Astrocyte (in vitro differentiated cells and primary cell): Measurements from ENCODE around the gene PCDHB13. TPM values are rescaled to one million over a fixed set of nuclear protein-coding genes. Genes with fewer than 3 reads are reported as not detected.
"Not testable (repeated sequence)": the region's sequence is repeated elsewhere in the genome, so short reads cannot be mapped to it uniquely, and the experiment has no call there.

Experiments used
- DNase-seq: peaks from one replicate; pipeline ENCODE4 v3.0.0-alpha.2; 2010; ENCODE audit warnings: low read depth
- FAIRE-seq: peaks from 2 replicates; lab custom pipeline; 2011; peaks lifted over from hg19 to GRCh38; lab: Jason Lieb, UNC
- H2AFZ ChIP-seq: 2 replicates; pipeline ENCODE4 v1.6.0; 2012; ENCODE audit warnings: low read depth, low read length, inconsistent platforms
- H3K27ac ChIP-seq: 2 replicates; pipeline ENCODE4 v1.5.1; 2011; ENCODE audit warnings: low read depth, low read length, inconsistent platforms
- H3K27me3 ChIP-seq: 2 replicates; pipeline ENCODE4 v1.6.0; 2011; ENCODE audit warnings: low read length, inconsistent platforms; ENCODE audit not compliant: insufficient read depth
- H3K36me3 ChIP-seq: 2 replicates; pipeline ENCODE4 v1.5.1; 2011; ENCODE audit warnings: low read length, inconsistent platforms; ENCODE audit not compliant: insufficient read depth
- H3K4me1 ChIP-seq: 2 replicates; pipeline ENCODE4 v1.5.1; 2011; ENCODE audit warnings: low read length, inconsistent platforms; ENCODE audit not compliant: insufficient read depth
- H3K4me2 ChIP-seq: 2 replicates; pipeline ENCODE4 v1.6.0; 2012; ENCODE audit warnings: low read length, inconsistent platforms
- H3K4me3 ChIP-seq: 2 replicates; pipeline ENCODE4 v1.5.1; 2011; ENCODE audit warnings: low read depth, mild to moderate bottlenecking, low read length, inconsistent platforms; ENCODE audit not compliant: insufficient read depth
- H3K79me2 ChIP-seq: 2 replicates; pipeline ENCODE4 v1.6.0; 2012; ENCODE audit warnings: mild to moderate bottlenecking, low read length, inconsistent platforms; ENCODE audit not compliant: insufficient read depth
- H3K9ac ChIP-seq: 2 replicates; pipeline ENCODE4 v1.6.0; 2012; ENCODE audit warnings: mild to moderate bottlenecking, low read length, inconsistent platforms
- H3K9me3 ChIP-seq: 2 replicates; pipeline ENCODE4 v1.5.1; 2012; ENCODE audit warnings: low read depth, mild to moderate bottlenecking, low read length, inconsistent platforms; ENCODE audit not compliant: insufficient read depth
- H4K20me1 ChIP-seq: 2 replicates; pipeline ENCODE4 v1.6.0; 2012; ENCODE audit warnings: low read length, inconsistent platforms; ENCODE audit not compliant: insufficient read depth
- H3K27ac Mint-ChIP-seq: one replicate; pipeline ENCODE4 v1.8.0; 2021; ENCODE audit warnings: mild to moderate bottlenecking, mixed read lengths; ENCODE audit not compliant: unreplicated experiment
- H3K27me3 Mint-ChIP-seq: one replicate; pipeline ENCODE4 v1.8.0; 2021; ENCODE audit warnings: low read depth, mixed read lengths; ENCODE audit not compliant: unreplicated experiment
- H3K36me3 Mint-ChIP-seq: one replicate; pipeline ENCODE4 v1.8.0; 2021; ENCODE audit warnings: low read depth, mixed read lengths; ENCODE audit not compliant: unreplicated experiment
- H3K4me1 Mint-ChIP-seq: one replicate; pipeline ENCODE4 v1.8.0; 2021; ENCODE audit warnings: low read depth, mixed read lengths; ENCODE audit not compliant: unreplicated experiment
- H3K4me3 Mint-ChIP-seq: one replicate; pipeline ENCODE4 v1.8.0; 2021; ENCODE audit warnings: mild to moderate bottlenecking, moderate library complexity, mixed read lengths; ENCODE audit not compliant: unreplicated experiment
- H3K9me3 Mint-ChIP-seq: one replicate; pipeline ENCODE4 v1.8.0; 2021; ENCODE audit warnings: mild to moderate bottlenecking, mixed read lengths; ENCODE audit not compliant: unreplicated experiment
- CTCF ChIP-seq: IDR thresholded peaks from 2 replicates; pipeline ENCODE4 v1.5.1; 2011; ENCODE audit warnings: low read depth, mild to moderate bottlenecking, inconsistent platforms, low read length, moderate library complexity; ENCODE audit not compliant: insufficient read depth
- EZH2 ChIP-seq: IDR thresholded peaks from 2 replicates; pipeline ENCODE4 v1.6.1; 2012; ENCODE audit warnings: mild to moderate bottlenecking, low read length, inconsistent platforms; ENCODE audit not compliant: insufficient read depth
- total RNA-seq: library from RNA; stranded (reverse); gene quantifications from 2 replicates; pipeline ENCODE4 v1.2.1, GENCODE V29; 2021

The PCDHB13 gene
- total RNA-seq, 1 donor from 2014 or later, result 3.3 TPM

GRCh38 chr5:141216035-141216434, 2.3 kb downstream of the PCDHB13 start:
- not testable (repeated sequence) for H3K27ac Mint-ChIP-seq, H3K9me3 ChIP-seq, H3K79me2 ChIP-seq, H3K4me1 Mint-ChIP-seq, H3K36me3 ChIP-seq, H3K9ac ChIP-seq, H3K27ac ChIP-seq, H4K20me1 ChIP-seq, H2AFZ ChIP-seq, H3K4me3 Mint-ChIP-seq, H3K4me3 ChIP-seq, H3K27me3 ChIP-seq, H3K4me1 ChIP-seq, H3K4me2 ChIP-seq, H3K27me3 Mint-ChIP-seq, DNase-seq, FAIRE-seq
- H3K9me3 Mint-ChIP-seq, result peaks cover 30% of the 10 kb centered on the region
- H3K36me3 Mint-ChIP-seq, result peaks cover 15% of the 10 kb centered on the region

- H3K27ac ChIP-seq, result no peak within 1 kb of the TSS
- no peaks in the 10 kb centered on the region for H4K20me1 ChIP-seq
- FAIRE-seq (no peak), DNase-seq (peak; percentile 7)
- no peak within 1 kb of the TSS for H2AFZ ChIP-seq
- no peak within 1 kb of the TSS for H3K27ac Mint-ChIP-seq
- no peaks in the 10 kb centered on the region for H3K36me3 ChIP-seq
- H3K4me2 ChIP-seq, result peak within 1 kb of the TSS; percentile 29
- no peaks in the 10 kb centered on the region for H3K4me1 ChIP-seq
- peaks cover 19% of the 10 kb centered on the region for H3K9me3 ChIP-seq
- no peaks in the 10 kb centered on the region for H3K27me3 ChIP-seq
- H3K9ac ChIP-seq, result no peak within 1 kb of the TSS
- H3K36me3 Mint-ChIP-seq, result peaks cover 8% of the 10 kb centered on the region
- H3K27me3 Mint-ChIP-seq, result no peaks in the 10 kb centered on the region
- TF ChIP-seq EZH2 (no peak), CTCF (no peak)
- no peaks in the 10 kb centered on the region for H3K4me1 Mint-ChIP-seq
- peak within 1 kb of the TSS; percentile 76 for H3K4me3 Mint-ChIP-seq
- H3K4me3 ChIP-seq, result no peak within 1 kb of the TSS
- H3K9me3 Mint-ChIP-seq, result peaks cover 18% of the 10 kb centered on the region
- H3K79me2 ChIP-seq, result no peaks in the 10 kb centered on the region
Measured at GRCh38 chr5:141223112-141223783, 9.5 kb downstream of the PCDHB13 start, which contains the start of gene PCDHB14. Gene PCDHB14, plus strand, starts transcription at chr5:141223343. Its CDS starts 163 bp downstream, at chr5:141223506.

GRCh38 chr5:141224844-141225243, 11.1 kb downstream of the PCDHB13 start:
- not testable (repeated sequence) for H3K27ac ChIP-seq, H3K79me2 ChIP-seq, H3K27me3 Mint-ChIP-seq, H3K27ac Mint-ChIP-seq, H3K9ac ChIP-seq, H2AFZ ChIP-seq, H3K4me1 Mint-ChIP-seq, H3K4me3 ChIP-seq, H3K27me3 ChIP-seq, H3K36me3 ChIP-seq, H4K20me1 ChIP-seq, H3K36me3 Mint-ChIP-seq, H3K4me2 ChIP-seq, DNase-seq, H3K4me3 Mint-ChIP-seq, FAIRE-seq, H3K4me1 ChIP-seq
- H3K9me3 ChIP-seq, result peaks cover 19% of the 10 kb centered on the region
- H3K9me3 Mint-ChIP-seq, result peaks cover 12% of the 10 kb centered on the region

GRCh38 chr5:141225421-141225820, 11.7 kb downstream of the PCDHB13 start:
- H3K4me3 Mint-ChIP-seq, H3K4me3 ChIP-seq, H3K4me1 ChIP-seq, DNase-seq, H3K36me3 ChIP-seq, H3K4me2 ChIP-seq, H3K4me1 Mint-ChIP-seq, H4K20me1 ChIP-seq, H3K36me3 Mint-ChIP-seq, H3K27ac Mint-ChIP-seq, H3K27me3 Mint-ChIP-seq, H3K27ac ChIP-seq, H2AFZ ChIP-seq, FAIRE-seq, H3K27me3 ChIP-seq, H3K79me2 ChIP-seq, H3K9ac ChIP-seq: not testable (repeated sequence)
- peaks cover 12% of the 10 kb centered on the region for H3K9me3 Mint-ChIP-seq
- peaks cover 19% of the 10 kb centered on the region for H3K9me3 ChIP-seq
